GM13977 (cell line): ENCODE measurements around the gene KRTAP10-4.

Experiments used
- DNase-seq: peaks from one replicate; pipeline ENCODE4 v3.0.0; 2012; ENCODE audit warnings: low spot score
- in situ Hi-C: fragments of 300-500 bp; cut with MboI; formaldehyde crosslinking; loops from one replicate; pipeline ENCODE4 v1.12.0; 2022; ENCODE audit warnings: low sequenced_read_pairs, low pct_unique_long_range_greater_than_20kb, mixed read lengths, inconsistent platforms; ENCODE audit not compliant: unreplicated experiment
- TF ChIP-seq, protein P1 (sequence below): IDR thresholded peaks from 2 replicates; pipeline ENCODE4 v1.5.1; 2012; ENCODE audit warnings: mild to moderate bottlenecking, control low read depth; ENCODE audit not compliant: insufficient read depth; ENCODE audit errors: extremely low read depth, missing control alignments

KRTAP10-4 gene

DNA sequence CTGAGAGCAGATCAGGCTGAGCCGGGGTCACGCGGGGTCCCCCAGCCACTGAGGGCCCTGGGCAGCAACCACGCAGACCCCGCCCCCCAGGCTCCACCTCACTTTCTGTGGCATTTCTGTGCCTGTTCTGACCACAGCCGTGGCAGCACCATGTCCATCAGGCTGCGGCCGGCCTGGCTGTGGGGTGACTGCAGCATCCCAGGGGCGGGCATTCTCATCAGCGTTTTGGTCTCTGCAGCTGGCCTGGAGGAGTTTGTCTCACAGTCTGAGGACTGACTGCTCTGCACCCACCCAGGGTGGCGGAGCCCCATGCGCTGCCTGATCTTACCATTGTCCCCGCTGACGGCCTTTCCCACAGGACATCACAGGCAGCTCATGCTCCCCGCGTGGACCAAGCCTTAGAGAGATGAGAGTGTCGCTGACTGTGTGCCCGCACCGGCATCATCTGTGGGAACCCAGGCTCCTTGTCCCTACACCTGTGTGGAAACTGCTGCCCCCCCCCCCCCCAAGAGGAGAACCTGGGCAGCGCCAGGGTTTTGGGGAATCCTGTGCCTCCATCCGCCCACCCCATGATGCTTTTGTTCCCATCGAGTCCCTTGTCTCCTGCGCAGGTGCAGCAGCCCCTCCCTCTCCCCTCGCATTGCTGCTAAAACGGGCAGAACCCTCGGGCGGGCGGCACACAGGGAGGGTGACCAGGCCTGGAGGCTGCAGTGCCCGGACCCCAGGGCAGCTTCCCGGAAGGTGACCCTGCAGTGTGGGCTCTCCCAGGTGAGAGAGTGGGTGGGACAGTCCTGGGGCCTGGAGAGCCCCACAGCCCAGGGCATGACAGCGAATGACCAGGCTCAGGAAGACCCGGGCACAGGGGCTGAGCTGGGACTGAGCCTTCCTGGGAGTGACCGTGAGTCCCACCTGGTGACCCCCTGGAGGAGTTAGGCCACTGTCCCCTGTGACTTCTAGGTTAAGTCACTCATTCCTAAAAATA, 35.3 kb upstream of the KRTAP10-4 start:
- in situ Hi-C loops, result no loop called here
- TF ChIP-seq, protein P1, sequence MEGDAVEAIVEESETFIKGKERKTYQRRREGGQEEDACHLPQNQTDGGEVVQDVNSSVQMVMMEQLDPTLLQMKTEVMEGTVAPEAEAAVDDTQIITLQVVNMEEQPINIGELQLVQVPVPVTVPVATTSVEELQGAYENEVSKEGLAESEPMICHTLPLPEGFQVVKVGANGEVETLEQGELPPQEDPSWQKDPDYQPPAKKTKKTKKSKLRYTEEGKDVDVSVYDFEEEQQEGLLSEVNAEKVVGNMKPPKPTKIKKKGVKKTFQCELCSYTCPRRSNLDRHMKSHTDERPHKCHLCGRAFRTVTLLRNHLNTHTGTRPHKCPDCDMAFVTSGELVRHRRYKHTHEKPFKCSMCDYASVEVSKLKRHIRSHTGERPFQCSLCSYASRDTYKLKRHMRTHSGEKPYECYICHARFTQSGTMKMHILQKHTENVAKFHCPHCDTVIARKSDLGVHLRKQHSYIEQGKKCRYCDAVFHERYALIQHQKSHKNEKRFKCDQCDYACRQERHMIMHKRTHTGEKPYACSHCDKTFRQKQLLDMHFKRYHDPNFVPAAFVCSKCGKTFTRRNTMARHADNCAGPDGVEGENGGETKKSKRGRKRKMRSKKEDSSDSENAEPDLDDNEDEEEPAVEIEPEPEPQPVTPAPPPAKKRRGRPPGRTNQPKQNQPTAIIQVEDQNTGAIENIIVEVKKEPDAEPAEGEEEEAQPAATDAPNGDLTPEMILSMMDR, result no peak

DNA sequence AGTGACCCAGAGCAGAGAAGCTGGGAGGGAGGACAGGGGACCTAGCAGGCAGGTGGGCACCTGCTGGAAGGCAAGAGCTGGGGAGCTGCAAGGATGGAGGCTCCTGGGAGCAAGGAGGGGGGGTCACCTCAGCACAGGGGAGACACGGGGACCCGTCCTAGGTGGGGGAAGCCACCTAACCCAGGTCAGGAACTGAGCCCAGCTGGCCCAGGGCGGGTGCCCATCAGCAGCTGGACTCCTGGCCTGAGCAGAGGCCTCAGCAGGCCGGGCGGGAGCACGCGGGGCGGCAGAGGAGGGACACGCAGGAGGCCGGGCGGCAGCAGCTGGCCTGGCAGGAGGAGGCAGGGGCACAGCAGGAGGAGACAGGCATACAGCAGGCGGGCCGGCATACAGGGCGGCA, 34.5 kb upstream of the KRTAP10-4 start:
- in situ Hi-C loops, result no loop called here
- TF ChIP-seq, protein P1, result no peak
- no peak for DNase-seq

More for the DNA sequence above, 35.3 kb upstream of the KRTAP10-4 start:
- DNase-seq, result no peak

DNA sequence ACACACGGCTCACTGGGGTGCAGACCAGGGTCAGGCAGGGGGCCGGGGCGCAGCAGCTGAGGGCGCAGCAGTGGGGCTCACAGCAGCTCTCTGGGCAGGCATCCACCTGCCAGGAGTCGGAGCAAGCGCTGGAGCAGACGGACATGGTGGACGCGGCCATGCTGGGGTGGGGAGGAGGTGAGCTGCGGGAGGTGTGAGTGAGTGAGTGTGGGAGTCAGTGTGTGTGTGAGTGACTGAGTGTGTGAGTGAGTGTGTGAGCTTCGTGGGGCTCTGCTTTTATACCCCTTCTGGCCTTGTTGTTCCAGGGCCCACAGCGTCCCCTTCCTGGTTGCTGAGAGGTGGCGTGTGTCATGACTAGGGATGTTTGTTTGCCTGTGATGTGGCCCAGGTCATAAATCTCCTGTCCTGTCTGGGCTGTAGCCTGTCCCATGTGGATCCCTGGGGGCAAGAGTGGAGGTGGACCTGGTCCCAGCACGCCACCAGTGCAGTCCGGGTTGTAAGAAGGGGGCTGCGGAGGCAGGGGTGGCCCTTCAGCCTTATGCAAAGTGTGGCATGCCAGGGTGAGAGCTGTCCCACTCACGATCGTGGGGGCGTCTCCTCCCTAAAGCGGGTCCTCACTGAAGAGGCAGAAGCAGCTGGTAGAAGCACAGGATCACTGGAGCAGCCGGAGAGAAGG, 33.4 kb upstream of the KRTAP10-4 start, which contains the start of gene KRTAP10-1:
KRTAP10-1 (minus strand) TSS at position 205 of the 676 bp plus-strand sequence; CDS start at position 160, 45 bp downstream.
- in situ Hi-C loops, result no loop called here
- no peak for DNase-seq
- TF ChIP-seq, protein P1, result no peak

DNA sequence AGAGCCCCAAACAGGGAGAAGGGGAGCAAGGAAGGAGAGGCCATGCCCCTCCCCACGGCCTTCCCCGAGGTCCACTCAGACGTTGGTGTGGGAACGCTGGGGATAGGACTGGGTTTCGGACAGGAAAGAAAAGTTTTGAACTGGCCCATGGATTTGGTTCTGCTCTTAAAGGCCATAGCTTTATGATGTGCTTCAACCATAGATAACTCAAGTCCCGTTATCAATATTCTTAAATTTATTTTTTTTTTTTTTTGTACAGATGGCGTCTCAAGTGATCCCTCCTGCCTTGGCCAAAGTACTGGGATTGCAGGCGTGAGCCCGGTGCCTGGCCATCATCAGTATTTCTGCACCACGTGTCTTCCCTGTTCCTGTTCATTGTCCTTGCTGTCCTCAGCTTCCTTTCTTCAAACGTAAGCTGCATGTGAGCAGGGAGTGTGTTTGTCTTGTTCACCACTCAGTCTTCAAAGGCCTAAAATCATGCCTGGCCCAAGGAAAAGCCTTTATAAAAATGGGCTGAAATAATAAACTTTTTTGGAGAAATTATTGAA, 32.7 kb upstream of the KRTAP10-4 start:
- DNase-seq, result no peak
- TF ChIP-seq, protein P1, result no peak
- in situ Hi-C loops, result no loop called here

DNA sequence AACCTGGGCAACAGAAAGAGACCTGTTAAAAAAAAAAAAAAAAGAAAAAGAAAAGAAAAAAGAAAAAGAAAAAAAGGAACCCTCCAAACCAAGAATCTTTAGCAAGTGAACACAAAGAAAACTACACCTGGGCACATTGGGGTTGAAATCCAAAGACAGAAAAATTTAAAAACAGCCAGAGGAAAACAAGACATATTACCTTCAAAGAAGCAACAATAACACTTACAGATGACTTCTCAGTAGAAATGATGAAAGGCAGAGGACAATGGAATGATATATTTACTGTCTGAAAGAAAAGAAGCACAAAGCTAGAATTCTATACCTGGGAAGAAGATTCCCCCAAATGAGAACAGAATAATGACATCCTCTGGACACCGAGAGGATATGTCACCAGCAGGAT, 30.8 kb upstream of the KRTAP10-4 start:
- no peak for DNase-seq
- in situ Hi-C loops, result no loop called here
- TF ChIP-seq, protein P1, result no peak

DNA sequence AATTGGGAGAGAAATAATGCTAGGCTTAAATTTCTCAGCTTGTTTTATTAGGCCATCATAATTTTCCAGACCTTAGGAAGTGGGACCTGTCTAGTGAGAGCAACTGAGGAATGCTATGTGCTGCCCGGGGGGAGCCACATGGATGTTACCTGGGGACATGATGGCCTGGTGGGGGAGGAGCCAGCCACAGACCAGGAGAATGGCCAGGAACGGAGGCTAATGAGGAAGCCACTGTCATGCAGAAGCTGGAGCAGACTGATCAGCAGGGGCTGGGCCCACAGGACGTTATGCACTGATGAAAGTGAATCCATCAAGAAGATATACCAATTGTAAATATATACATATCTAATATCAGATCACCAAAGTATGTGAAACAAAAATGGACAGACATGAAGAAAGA, 29.0 kb upstream of the KRTAP10-4 start:
- TF ChIP-seq, protein P1, result no peak
- no peak for DNase-seq
- in situ Hi-C loops, result no loop called here
